NCI-H526 (cell line): ENCODE measurements around the gene ERH.
"Not testable (repeated sequence)": the region's sequence is repeated elsewhere in the genome, so short reads cannot be mapped to it uniquely, and the experiment has no call there.

ENCODE experiments used
- DNase-seq, 2 experiments: peaks; one replicate each; lab custom pipeline; 2025; lab: John Stamatoyannopoulos, UW

The ERH gene

GRCh38 chr14:69395929-69396328 lies 2.2 kb downstream of the ERH start:
- no peak for DNase-seq

GRCh38 chr14:69392481-69392880 lies 5.6 kb downstream of the ERH start:
- DNase-seq = no peak

- not testable (repeated sequence) for DNase-seq
Observed at GRCh38 chr14:69391400-69391799, 6.7 kb downstream of the ERH start.

- DNase-seq = no peak
Observed at GRCh38 chr14:69387311-69387710, 10.8 kb downstream of the ERH start.

GRCh38 chr14:69378274-69378673 lies 19.8 kb downstream of the ERH start:
- DNase-seq = no peak

GRCh38 chr14:69376439-69376838 lies 21.7 kb downstream of the ERH start:
- no peak for DNase-seq

- no peak for DNase-seq
Observed at GRCh38 chr14:69375722-69376121, 22.4 kb downstream of the ERH start.

GRCh38 chr14:69375182-69375581 lies 22.9 kb downstream of the ERH start:
- DNase-seq = no peak

GRCh38 chr14:69374235-69374634 lies 23.9 kb downstream of the ERH start:
- no peak for DNase-seq

GRCh38 chr14:69373104-69373503 lies 25.0 kb downstream of the ERH start:
- no peak for DNase-seq

GRCh38 chr14:69372146-69372545 lies 26.0 kb downstream of the ERH start:
- DNase-seq = no peak

GRCh38 chr14:69370061-69370460 lies 28.0 kb downstream of the ERH start:
- DNase-seq = peak in 1 of 2 experiments; percentile 31

GRCh38 chr14:69368381-69368780 lies 29.7 kb downstream of the ERH start:
- DNase-seq = no peak

GRCh38 chr14:69366761-69367160 lies 31.3 kb downstream of the ERH start:
- no peak for DNase-seq

GRCh38 chr14:69366069-69366468 lies 32.0 kb downstream of the ERH start:
- no peak for DNase-seq

GRCh38 chr14:69364378-69364777 lies 33.7 kb downstream of the ERH start:
- DNase-seq = no peak

- DNase-seq = no peak
Observed at GRCh38 chr14:69363964-69364363, 34.1 kb downstream of the ERH start.

GRCh38 chr14:69363055-69363454 lies 35.0 kb downstream of the ERH start:
- peak in 1 of 2 experiments; percentile 39 for DNase-seq

- DNase-seq = peak; percentile 21 to 70
Observed at GRCh38 chr14:69360438-69361108, 37.5 kb downstream of the ERH start.

- DNase-seq = no peak
Observed at GRCh38 chr14:69358966-69359365, 39.1 kb downstream of the ERH start.

- no peak for DNase-seq
Observed at GRCh38 chr14:69358233-69358963, 39.7 kb downstream of the ERH start.

GRCh38 chr14:69357544-69358200 lies 40.4 kb downstream of the ERH start:
- no peak for DNase-seq

GRCh38 chr14:69356903-69357543 lies 41.1 kb downstream of the ERH start:
- no peak for DNase-seq
